ENCODE measurements around the gene CIC.

- TF ChIP-seq CTCF (IDR thresholded peaks at IDR 0.05; ENCODE audit: low read depth, low read length) (no peak), EZH2phosphoT487 (IDR thresholded peaks at IDR 0.05; ENCODE audit: low read depth) (no peak)
These were observed 63.0 kb downstream of the CIC start for GRCh38 chr19:42332059-42332458.

Data from OCI-LY3 (cell line).